Measurements from ENCODE around the gene RPS6KB2. TPM values are rescaled to one million over a fixed set of nuclear protein-coding genes. Genes with fewer than 3 reads are reported as not detected.
A peak's percentile ranks its signal among the peaks of the same experiment; 100 is the strongest.

Gene RPS6KB2
- total RNA-seq, 4 donors from 2014 or later, result 25.6 to 45.0 (median 30.7) TPM

DNA sequence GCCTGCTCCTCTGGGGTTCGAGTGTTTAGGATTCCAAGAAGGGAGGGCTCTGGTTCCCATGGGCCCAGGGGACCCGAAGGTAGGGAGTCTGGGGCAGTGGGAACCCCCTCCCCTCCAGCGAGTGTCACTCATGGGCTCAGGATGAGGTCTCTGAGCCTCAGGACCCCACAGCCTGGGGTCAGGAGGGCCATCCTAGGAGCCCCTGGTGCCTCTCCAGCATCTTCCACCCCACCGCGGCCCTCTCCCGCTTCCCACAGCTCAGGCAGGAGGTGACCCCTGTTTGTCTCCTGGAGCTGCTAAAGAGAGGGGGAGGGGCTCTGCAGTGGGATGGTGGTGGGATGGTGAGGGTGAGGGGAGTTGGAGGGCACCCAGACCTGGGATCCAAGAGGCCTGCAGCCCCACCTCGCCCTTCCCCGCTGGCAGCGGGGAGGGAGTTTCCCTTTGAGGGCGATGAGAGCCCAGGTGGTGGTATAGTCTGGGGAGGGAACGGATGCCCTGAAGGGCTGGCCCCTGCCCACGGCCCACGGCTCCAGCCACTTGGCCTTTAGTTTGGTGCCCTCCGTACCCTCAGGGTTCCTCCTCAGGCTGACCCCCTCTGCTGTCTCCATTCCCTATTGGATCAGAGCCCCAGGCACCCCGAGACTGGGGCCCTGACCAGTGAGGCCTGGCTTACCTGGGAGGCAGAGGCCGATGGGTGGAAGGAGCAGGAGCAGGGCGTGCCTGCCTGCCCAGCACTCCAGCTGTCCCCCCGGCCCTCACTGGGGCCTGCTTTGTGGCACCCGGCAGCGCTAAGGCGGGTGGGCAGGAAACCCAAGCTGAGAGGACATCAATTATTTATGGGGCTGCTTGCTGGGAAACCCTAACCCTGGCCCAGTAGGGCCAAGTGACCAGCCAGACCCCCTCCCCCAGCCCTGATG lies 25.8 kb downstream of the RPS6KB2 start:
- Histone ChIP-seq H3K36me3 (no peaks in the 10 kb centered on the region), H3K27me3 (no peaks in the 10 kb centered on the region), H3K4me3 (no peak overlapping the region), H3K27ac (no peak overlapping the region), H3K9me3 (no peaks in the 10 kb centered on the region), H3K4me1 (no peaks in the 10 kb centered on the region)
- TF ChIP-seq POLR2A (IDR thresholded peaks at IDR 0.05), result no peak
- TF ChIP-seq, protein P1, sequence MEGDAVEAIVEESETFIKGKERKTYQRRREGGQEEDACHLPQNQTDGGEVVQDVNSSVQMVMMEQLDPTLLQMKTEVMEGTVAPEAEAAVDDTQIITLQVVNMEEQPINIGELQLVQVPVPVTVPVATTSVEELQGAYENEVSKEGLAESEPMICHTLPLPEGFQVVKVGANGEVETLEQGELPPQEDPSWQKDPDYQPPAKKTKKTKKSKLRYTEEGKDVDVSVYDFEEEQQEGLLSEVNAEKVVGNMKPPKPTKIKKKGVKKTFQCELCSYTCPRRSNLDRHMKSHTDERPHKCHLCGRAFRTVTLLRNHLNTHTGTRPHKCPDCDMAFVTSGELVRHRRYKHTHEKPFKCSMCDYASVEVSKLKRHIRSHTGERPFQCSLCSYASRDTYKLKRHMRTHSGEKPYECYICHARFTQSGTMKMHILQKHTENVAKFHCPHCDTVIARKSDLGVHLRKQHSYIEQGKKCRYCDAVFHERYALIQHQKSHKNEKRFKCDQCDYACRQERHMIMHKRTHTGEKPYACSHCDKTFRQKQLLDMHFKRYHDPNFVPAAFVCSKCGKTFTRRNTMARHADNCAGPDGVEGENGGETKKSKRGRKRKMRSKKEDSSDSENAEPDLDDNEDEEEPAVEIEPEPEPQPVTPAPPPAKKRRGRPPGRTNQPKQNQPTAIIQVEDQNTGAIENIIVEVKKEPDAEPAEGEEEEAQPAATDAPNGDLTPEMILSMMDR (IDR thresholded peaks at IDR 0.05), result no peak
- intact Hi-C loops (cut with DNase I; ENCODE audit: low total_unique reads), result no loop called here
- no peak for DNase-seq

DNA sequence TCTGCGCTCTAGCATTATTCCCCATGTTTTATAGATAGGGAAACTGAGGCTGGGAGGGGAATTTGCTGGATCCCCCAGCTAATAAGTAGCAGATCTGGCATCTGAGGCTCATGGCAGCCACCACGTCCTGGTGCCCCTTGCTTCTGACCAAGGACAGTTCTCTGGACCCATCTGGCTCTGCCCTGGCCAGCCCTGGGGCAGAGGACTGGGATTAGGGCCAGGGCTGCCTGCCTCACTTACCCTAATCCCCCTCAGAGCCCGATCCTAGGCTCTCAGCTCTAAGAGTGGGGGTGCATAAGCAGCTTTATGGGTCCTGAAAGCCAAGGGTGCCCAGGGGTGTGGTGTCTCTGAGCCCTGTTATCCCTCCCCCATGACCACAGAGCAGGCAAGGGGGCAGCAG lies 26.8 kb downstream of the RPS6KB2 start, which contains the start of gene CABP4:
TSS of gene CABP4 (plus strand) at position 301 of the 400 bp plus-strand sequence. CDS start at position 371, 70 bp downstream.
- intact Hi-C loops (cut with DNase I; ENCODE audit: low total_unique reads), result no loop called here

GRCh38 chr11:67456068-67456705 lies 27.9 kb downstream of the RPS6KB2 start:
- no peak for TF ChIP-seq POLR2A (IDR thresholded peaks at IDR 0.05)
- TF ChIP-seq, protein P1 (IDR thresholded peaks at IDR 0.05), result no peak
- intact Hi-C loops (cut with DNase I; ENCODE audit: low total_unique reads), result no loop called here
- no peak overlapping the region for H3K4me3 ChIP-seq
- H3K27ac ChIP-seq, result no peak overlapping the region
- H3K4me1 ChIP-seq, result no peaks in the 10 kb centered on the region
- peak in 1 of 2 donors; percentile 14 for DNase-seq
- no peaks in the 10 kb centered on the region for H3K9me3 ChIP-seq
- H3K36me3 ChIP-seq, result no peaks in the 10 kb centered on the region
- H3K27me3 ChIP-seq, result no peaks in the 10 kb centered on the region

More for the DNA sequence above, 26.8 kb downstream of the RPS6KB2 start, which contains the start of gene CABP4:
- no peaks in the 10 kb centered on the region for H3K27me3 ChIP-seq
- no peaks in the 10 kb centered on the region for H3K4me1 ChIP-seq
- no peak within 1 kb of the TSS for H3K4me3 ChIP-seq
- H3K36me3 ChIP-seq, result no peaks in the 10 kb centered on the region
- TF ChIP-seq, protein P1 (IDR thresholded peaks at IDR 0.05), result no peak
- TF ChIP-seq POLR2A (IDR thresholded peaks at IDR 0.05), result no peak
- DNase-seq, result no peak
- H3K9me3 ChIP-seq, result no peaks in the 10 kb centered on the region
- no peak within 1 kb of the TSS for H3K27ac ChIP-seq

GRCh38 chr11:67457453-67457852 lies 29.2 kb downstream of the RPS6KB2 start:
- Histone ChIP-seq H3K27me3 (no peaks in the 10 kb centered on the region), H3K4me3 (no peak overlapping the region), H3K4me1 (no peaks in the 10 kb centered on the region), H3K36me3 (no peaks in the 10 kb centered on the region), H3K27ac (no peak overlapping the region), H3K9me3 (no peaks in the 10 kb centered on the region)
- intact Hi-C loops (cut with DNase I; ENCODE audit: low total_unique reads), result no loop called here
- DNase-seq, result no peak
- no peak for TF ChIP-seq POLR2A (IDR thresholded peaks at IDR 0.05)
- TF ChIP-seq, protein P1 (IDR thresholded peaks at IDR 0.05), result no peak

DNA sequence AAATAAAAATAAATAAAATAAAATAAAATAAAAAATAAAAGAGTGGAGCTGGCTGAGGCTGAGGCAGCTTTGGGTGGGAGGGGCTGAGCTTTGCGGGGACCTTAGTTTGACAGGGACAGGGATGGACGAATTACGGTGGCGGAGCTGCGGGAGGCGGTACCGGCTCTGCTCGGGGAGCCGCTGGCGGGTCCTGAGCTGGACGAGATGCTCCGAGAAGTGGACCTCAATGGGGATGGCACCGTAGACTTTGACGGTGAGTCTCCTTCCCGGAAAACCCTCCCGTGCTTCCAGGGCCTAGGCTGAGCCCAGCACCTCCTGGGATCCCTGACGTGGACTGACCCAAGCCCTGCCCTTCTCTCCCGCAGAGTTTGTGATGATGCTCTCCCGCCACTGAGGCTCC lies 30.0 kb downstream of the RPS6KB2 start:
- TF ChIP-seq POLR2A (IDR thresholded peaks at IDR 0.05), result no peak
- TF ChIP-seq, protein P1 (IDR thresholded peaks at IDR 0.05), result no peak
- Histone ChIP-seq H3K4me1 (no peaks in the 10 kb centered on the region), H3K9me3 (no peaks in the 10 kb centered on the region), H3K36me3 (no peaks in the 10 kb centered on the region), H3K4me3 (no peak overlapping the region), H3K27me3 (no peaks in the 10 kb centered on the region), H3K27ac (no peak overlapping the region)
- intact Hi-C loops (cut with DNase I; ENCODE audit: low total_unique reads), result no loop called here
- DNase-seq, result no peak

Measured in uterus (tissue), 4 donors.